SU-DHL-6 (cell line): ENCODE results near the gene TMEM43.

ENCODE experiments used
- EZH2phosphoT487 ChIP-seq: fragments of 200-600 bp; sonication (generic), shearing (Covaris generic); conservative IDR thresholded peaks from 2 replicates; pipeline ENCODE4 v1.6.1; 2018; ENCODE audit warnings: mild to moderate bottlenecking, antibody characterized with exemption, low read length, moderate library complexity, mixed read lengths
- TF ChIP-seq, protein P1 (sequence below): fragments of 200-600 bp; sonication (generic); IDR thresholded peaks from one replicate; pipeline ENCODE4 v1.5.1; 2017; ENCODE audit warnings: antibody characterized with exemption, mild to moderate bottlenecking, low read length, moderate library complexity; ENCODE audit not compliant: insufficient read depth, poor library complexity, severe bottlenecking

DNA sequence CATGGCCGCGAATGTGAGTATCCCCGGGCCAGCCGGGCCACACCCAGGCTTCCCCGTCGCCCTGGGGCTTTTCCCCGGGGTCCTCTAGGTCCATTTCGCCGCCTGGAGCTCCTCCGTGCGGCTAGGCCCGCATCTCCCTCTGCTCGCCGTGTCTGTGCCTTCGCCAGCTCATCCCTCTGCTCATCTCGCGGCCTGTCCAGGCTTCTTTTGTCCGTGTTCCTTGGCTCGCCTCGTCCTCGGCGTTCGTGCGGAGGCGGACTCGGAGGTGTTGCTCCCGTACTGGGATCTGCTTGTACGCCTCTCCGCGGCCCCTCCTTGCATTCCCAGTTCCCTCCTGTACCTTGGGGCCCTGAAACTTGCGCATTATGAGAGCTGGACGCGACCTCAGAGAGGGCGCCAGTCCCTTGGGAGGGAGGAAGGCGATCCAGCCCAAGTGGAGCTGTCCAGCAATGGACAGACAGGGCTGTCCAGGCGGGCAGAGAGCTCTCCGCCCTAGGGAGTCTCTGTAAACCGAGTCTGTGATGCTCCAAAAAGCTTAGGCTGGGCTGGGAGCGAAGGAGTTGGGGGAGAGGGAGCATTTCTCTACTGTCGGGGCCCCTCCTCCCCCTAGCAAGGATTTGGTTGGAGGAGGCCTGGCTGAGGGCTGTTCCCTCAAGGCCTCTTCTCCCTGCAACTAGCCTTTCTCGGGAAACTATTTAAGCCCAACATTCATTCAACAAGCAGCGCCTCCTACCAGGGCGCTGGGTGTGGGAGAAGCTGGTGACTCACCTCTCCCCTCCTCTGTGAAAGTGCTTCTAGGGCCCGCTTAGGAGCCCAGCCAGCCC lies 553 bp downstream of the TMEM43 start:
- TF ChIP-seq, protein P1, sequence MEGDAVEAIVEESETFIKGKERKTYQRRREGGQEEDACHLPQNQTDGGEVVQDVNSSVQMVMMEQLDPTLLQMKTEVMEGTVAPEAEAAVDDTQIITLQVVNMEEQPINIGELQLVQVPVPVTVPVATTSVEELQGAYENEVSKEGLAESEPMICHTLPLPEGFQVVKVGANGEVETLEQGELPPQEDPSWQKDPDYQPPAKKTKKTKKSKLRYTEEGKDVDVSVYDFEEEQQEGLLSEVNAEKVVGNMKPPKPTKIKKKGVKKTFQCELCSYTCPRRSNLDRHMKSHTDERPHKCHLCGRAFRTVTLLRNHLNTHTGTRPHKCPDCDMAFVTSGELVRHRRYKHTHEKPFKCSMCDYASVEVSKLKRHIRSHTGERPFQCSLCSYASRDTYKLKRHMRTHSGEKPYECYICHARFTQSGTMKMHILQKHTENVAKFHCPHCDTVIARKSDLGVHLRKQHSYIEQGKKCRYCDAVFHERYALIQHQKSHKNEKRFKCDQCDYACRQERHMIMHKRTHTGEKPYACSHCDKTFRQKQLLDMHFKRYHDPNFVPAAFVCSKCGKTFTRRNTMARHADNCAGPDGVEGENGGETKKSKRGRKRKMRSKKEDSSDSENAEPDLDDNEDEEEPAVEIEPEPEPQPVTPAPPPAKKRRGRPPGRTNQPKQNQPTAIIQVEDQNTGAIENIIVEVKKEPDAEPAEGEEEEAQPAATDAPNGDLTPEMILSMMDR: no peak
- no peak for TF ChIP-seq EZH2phosphoT487
